NCI-H1436 treated with DMSO at 0.1 percent for 48 hours (cell line): ENCODE measurements around the gene FCMR.
"Not testable (repeated sequence)": the region's sequence is repeated elsewhere in the genome, so short reads cannot be mapped to it uniquely, and the experiment has no call there.

Experiments
- DNase-seq: peaks from one replicate; lab custom pipeline; 2025; lab: John Stamatoyannopoulos, UW

Gene FCMR

GRCh38 chr1:206949641-206950040 lies 27.9 kb upstream of the FCMR start:
- no peak for DNase-seq

DNA sequence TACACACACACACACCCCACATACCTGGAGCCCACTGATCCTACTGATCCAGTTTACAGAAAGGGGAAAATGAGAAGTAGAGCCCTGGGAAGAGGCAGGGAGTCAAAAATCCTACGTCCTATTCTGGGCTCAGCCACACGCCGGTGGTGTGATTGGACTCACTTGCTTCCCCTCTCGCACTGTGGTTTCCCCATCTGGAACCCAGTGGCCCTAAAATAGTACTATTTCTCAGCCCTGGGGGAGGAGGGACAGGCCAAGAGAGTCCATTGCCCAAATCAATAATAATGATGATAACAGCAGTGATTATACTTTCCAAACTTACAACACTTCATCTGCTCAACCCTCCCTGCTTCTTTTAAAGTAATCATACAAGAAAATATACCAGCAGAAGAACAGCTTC lies 27.5 kb upstream of the FCMR start:
- no peak for DNase-seq

- DNase-seq = no peak
Observed at GRCh38 chr1:206947255-206947654, 25.5 kb upstream of the FCMR start.

DNA sequence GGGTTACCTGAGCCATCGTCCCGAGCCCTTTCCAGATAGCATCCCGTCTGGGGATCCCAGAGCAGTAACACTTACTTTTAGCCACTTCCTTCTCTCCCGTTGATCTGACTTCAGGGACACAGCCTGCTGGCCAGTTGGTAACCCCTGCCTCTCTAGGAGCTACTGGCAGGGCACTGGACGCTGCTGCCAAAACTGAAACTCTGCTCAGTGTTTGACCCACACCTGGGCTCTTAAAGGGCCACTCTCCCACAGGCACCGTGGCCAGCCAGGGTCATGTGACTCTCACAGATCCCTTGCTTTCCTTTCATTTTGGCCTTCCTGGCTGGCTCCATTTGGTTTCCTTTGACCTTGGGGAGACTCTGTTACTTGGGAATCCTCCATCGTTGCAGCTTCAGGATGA lies 24.5 kb upstream of the FCMR start, which contains the start of gene PIGR:
PIGR (minus strand) TSS at position 206 of the 400 bp plus-strand sequence. CDS start 5,935 bp downstream, outside the sequence.
- DNase-seq = no peak

- no peak for DNase-seq
Observed at GRCh38 chr1:206945779-206946178, 24.0 kb upstream of the FCMR start.

- DNase-seq = no peak
Observed at GRCh38 chr1:206944703-206945102, 23.0 kb upstream of the FCMR start.

- DNase-seq = no peak
Observed at GRCh38 chr1:206941766-206942418, 20.2 kb upstream of the FCMR start.

- DNase-seq = no peak
Observed at GRCh38 chr1:206940588-206940936, 18.8 kb upstream of the FCMR start.

- no peak for DNase-seq
Observed at GRCh38 chr1:206939841-206940587, 18.3 kb upstream of the FCMR start.

DNA sequence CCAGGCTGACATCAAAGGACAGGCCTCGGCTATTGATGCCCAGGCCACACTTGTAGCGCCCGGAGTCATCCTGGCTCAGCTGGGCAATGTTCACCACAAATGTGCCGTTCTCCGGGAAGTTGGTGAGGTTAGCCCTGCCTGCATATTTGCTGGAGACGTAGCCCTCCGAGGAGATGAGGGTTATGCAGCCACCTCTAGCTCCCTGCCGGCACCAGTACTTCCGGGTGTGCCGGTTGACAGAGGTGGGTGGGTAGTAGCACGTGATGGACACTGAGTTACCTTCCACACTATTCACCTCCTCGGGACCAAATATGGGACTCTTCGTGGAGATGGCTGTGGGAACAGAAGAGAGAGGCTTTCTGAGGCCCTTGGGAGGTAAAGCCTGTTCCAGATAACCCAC lies 17.4 kb upstream of the FCMR start:
- no peak for DNase-seq

DNA sequence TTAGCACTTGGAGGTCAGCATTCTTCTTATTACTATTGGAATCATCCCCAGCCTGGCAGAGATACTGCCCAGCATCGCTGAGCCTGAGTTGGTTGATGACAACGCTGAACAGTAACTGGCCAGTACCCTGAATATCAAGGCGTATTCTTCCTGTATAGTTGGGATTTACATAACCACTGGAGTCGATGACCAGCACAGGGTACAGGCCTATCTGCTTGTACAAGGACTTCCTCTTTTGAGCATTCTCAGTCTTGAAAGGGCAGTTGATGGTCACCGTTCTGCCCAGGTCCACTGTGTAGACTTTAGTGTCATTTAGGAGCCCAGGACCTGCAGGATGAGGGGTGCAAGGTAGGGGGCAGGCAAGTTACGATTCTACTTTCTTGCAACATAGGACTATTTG lies 15.7 kb upstream of the FCMR start:
- no peak for DNase-seq

GRCh38 chr1:206935491-206936067 lies 13.8 kb upstream of the FCMR start:
- DNase-seq = no peak

DNA sequence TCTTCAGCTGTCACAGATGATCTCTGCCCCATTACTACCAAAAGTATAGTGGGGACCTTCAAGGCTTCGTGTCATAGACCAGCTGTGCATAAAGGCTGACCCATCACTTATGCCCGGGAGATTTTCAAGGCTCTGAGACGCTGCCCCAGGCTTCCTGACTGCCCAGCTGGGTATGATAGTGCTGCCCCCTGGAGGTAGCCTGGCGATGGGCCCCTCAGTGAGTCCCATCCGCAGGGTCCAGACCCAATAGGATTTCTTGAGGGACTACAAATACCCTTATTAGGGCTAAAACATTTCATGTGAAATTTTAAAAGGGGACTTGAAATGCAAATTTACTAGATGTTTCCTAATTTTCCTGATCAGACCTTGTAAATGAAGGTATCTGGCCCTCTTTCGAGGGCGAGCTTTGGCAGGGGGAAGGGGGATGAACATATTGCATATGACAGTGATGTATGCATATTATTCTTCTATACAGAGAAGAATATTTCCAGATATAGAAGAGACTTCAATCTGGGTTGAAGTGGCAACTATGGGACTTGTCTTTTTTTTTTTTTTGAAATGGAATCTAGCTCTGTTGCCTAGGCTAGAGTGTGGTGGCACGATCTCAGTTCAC lies 11.7 kb upstream of the FCMR start:
- no peak for DNase-seq

DNA sequence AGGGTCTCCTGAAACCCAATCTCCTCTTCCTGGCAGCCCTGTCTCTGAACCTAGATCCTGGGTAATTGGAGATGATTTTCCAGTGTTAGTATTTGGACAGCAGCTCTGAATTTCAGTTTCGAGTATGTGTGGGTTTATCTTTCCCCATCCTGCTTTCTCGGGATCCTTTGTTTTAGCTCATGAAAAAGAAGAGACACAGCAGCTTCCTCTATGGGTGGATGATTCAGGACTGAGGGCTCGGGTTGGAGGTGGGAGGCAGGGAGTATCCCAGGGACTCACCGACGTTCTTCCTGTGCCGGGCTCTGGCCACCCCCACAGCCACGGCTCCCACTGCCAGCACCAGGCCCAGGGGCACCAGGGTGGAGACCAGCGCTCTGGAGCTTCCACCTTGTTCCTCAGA lies 10.4 kb upstream of the FCMR start:
- no peak for DNase-seq

DNA sequence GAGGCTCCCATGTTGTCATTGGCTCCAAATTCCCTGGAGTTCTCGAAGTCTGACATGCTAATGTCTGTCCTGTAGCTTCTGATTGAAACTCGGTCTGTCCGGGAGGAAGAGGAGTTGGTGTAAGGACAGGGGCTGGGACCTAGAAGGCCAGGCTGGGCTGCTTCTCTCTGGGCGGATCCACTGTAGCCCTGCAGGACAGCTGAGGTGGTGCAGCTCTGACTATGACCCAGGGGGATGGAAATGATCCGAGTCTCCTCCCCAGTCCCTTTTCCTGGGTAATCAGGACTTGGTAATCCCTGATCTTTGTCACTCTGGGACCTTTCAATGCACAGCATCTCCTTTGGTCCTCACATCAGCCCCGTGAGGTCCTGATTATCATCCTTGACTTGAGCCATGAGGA lies 10.0 kb upstream of the FCMR start:
- no peak for DNase-seq

DNA sequence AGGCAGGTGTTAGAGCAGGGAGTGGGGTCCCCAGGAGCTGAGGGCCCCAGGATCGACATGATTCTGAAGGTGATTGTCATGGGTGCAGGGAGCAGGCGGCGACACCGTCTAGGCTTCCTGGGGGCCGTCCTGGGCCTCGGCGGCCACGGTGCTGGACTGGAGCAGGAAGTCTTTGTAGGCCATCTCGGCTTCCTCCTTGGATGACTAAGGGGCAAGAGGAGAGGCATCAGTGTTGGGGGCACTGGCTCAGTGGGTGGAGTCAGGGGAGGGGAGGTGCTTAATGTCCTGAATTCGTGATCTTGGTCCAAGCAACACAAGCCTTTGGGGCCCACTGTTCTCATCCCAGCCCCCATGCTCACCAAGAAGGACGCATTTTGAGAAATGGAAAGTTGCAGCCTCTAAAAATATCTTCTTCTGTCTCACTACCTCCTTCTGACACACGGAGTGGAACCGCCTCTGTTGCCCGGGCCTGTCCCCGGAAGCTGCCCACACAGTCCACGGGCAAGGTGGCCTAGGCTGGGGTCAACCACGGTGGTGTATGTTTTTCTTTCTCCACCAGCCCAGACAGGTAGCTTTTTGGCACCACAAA lies 8.6 kb upstream of the FCMR start:
- DNase-seq = no peak

DNA sequence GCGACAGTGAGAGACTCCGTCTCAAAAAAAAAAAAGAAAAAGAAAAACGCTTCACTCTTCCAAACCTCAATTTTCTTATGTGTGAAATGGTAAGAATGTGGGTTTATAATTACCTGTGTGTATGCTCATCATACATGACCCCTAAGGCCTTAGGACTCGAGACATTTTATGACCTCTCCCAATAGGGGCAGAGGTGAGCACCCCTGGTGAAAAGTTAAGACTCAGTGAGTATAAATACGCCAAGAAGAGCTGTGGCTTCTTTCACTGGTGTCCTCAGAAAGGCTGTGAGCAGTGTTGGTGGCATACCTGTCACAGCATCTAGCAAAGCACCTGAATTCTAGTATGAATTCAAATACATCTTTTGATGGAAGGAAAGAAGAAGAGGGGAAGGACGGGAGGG lies 7.8 kb upstream of the FCMR start:
- no peak for DNase-seq

- DNase-seq = no peak
Observed at GRCh38 chr1:206926286-206926685, 4.5 kb upstream of the FCMR start.

DNA sequence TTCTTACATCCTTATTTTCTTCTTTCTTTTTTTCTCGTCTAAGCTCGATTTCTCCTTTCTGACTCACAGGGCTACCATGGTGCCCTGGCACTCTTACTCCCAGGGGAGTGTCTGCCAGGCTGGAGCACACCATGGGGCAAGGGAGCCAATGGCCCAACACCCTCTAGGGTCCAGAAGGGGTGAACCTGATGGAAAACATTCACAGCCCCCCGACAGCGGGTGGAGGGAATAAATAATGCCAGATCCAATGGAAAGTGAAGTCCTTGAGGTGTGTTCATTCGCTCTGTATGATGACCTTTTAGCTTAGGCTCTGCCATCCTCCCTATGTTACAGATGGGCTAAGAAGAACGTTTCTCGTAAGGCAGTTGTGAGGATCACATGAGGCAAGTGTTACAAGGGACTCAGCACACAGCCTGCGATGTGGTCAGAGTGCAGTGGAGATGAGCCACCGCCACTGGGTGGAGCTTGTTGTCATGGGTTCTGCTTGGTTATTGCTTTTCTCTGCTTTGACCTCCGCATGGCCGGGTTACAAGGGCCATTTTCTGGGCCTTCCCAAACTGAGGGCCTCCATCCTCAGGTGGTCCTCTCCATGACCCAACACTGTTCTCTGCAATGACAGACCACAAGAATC lies 3.5 kb upstream of the FCMR start:
- DNase-seq = no peak

DNA sequence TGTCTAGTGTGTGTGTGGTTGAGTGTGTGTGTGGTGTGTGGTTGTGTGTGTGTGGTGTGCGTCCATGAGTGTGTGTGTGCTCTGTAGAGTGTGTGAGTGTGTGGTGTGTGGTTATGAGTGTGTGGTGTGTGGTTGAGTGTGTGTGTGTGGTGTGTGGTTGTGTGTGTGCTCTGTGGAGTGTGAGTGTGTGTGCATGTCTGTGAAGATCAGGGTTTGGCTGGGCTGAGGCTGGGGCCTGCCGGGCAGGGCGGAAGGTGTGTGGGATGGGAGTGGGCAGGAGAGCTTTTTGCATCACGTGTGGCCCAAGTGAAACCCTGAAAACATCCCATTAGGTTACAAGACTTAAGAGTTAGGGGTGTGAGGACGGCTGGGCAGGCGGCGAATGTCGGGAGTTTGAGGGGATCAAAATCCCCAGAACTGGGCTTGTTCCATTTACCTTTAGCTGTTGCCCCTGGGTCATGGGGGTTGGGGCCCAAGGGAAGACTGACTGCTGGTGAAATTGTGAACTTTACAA lies 2.9 kb upstream of the FCMR start:
- DNase-seq = no peak

- DNase-seq = not testable (repeated sequence)
Observed at GRCh38 chr1:206923961-206924557, 2.3 kb upstream of the FCMR start.
